NCI-H146 treated with DMSO at 0.1 percent for 48 hours (cell line): Measurements from ENCODE around the gene HBD.
"Not testable (repeated sequence)": the region's sequence is repeated elsewhere in the genome, so short reads cannot be mapped to it uniquely, and the experiment has no call there.

Experiments
- DNase-seq: peaks from one replicate; lab custom pipeline; 2025; ENCODE audit not compliant: unreplicated experiment; lab: John Stamatoyannopoulos, UW

The HBD gene

DNA sequence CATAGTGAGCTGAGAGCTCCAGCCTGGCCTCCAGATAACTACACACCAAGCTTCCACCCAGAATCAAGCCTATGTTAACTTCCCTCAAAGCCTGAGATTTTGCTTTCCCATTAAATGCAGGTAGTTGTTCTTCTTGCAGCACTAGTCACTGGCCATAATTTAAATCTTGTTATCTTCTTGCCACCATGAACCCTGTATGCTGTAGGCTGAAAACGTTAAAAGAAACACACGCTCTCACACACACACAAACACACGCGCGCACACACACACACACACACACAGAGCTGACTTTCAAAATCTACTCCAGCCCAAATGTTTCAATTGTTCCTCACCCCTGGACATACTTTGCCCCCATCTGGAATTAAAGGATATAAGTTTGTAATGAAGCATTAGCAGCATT is 19.2 kb upstream of the HBD start:
- not testable (repeated sequence) for DNase-seq

DNA sequence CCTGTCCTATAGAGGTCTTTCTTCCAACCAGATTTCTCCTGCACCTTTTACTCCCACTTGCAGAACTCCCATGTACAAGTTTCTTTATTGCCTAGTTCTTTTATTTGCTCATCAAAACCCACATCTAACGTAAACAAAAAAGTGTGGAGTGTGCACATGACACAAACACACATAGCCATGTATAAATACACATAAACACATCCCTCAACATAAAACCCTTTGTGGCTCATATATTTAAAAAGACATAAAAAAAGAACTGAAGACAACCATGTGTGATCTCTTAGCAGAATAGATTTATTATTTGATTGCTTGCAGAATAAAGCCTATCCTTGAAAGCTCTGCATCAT is 18.6 kb upstream of the HBD start:
- DNase-seq = no peak

DNA sequence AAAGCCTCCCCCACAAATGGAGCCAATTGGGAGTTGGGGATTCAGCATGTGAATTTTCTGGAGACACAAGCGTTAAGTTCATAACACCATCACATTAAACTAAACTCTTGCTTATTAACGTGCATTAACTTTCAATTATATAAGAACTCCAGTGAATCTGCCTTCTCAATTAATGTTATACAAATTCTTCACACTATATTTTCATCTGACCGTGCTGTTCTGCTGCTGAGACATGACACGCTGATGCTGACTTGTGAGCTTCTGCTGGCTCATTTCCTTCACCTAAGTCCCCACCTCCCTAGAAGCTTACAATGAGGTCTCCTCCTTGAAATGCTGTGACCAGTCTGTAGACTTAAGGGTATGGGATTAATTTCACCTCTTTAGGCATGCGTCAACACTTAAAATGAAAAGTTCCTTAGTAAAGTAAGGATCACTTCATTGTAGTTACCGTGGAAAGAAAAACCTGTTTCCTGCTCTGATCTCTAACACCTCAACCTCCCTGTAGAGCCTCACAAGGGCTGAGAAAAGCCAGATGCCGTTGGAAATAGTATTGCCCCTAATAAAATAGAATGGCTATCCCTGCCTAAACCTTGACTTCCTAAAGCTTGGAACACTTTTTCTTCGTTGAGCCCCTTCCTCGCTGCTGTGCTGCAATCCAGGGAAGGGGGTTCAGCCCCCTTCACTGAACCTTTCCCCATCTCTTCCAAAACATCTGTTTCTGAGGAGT is 18.1 kb upstream of the HBD start:
- DNase-seq = no peak

DNA sequence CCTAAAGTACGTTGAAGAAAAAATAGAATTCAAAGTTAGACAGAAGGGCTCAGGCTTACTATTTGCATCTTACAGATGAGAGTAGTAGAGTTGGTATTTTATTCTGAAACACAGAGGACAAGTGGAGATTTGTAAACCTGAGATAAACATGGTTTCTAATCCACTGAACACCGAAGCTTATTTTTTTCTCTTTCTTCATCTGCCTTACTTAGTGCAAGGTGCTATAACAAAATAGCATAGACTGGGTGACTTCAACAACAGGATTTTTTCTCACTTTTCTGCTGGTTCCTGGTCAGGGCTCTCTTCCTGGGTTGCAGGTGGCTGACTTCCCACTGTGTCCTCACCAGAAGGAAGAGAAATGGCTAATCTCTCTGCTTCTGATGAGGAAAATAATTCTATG is 17.5 kb upstream of the HBD start:
- no peak for DNase-seq

DNA sequence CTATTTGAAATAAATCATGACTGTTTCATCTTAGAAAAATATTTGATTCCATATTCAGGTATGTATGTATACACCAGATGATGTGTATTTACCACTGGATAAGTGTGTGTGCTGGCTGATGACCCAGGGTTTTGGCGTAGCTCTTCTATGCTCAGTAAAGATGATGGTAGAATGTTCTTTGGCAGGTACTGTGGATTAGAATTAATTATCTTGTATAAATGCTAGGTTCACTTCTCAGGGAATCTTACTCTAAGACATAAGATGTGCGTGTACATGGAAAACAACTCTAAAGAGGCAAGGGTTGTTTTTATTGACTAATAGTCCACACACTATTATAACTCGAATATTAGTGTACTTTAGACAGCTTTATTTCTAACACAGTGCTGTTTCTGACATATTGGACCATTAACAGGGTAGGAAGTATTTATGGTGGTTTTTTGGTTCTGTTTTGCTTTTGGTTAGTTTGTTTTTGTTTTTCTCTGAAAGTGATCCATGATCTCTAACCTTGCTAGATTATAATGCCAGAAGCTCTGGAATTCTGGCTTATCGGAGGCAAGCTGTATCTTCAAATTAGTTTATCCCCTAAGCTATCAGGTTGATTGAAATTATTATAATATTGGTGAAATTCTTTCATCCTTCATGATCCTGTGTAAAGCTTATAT is 16.4 kb upstream of the HBD start:
- no peak for DNase-seq

DNA sequence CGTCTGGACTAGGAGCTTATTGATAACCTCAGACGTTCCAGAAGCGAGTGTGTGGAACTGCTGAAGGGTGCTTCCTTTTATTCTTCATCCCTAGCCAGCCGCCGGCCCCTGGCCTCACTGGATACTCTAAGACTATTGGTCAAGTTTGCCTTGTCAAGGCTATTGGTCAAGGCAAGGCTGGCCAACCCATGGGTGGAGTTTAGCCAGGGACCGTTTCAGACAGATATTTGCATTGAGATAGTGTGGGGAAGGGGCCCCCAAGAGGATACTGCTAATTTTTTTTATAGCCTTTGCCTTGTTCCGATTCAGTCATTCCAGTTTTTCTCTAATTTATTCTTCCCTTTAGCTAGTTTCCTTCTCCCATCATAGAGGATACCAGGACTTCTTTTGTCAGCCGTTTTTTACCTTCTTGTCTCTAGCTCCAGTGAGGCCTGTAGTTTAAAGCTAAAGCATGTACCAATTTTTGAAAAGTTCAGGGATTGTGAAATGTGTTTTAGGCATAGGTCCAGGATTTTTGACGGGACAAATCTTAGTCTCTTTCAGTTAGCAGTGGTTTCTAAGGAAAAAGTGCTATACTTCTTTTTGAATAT is 15.6 kb upstream of the HBD start, which contains the start of gene HBG1:
Gene HBG1 (minus strand): TSS at position 51 of the 590 bp plus-strand sequence. CDS start 53 bp downstream, outside the sequence.
- DNase-seq = not testable (repeated sequence)

DNA sequence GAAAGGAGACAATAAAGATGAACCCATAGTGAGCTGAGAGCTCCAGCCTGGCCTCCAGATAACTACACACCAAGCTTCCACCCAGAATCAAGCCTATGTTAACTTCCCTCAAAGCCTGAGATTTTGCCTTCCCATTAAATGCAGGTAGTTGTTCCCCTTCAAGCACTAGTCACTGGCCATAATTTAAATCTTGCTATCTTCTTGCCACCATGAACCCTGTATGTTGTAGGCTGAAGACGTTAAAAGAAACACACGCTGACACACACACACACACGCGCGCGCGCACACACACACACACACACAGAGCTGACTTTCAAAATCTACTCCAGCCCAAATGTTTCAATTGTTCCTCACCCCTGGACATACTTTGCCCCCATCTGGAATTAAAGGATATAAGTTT is 14.2 kb upstream of the HBD start:
- DNase-seq = not testable (repeated sequence)

DNA sequence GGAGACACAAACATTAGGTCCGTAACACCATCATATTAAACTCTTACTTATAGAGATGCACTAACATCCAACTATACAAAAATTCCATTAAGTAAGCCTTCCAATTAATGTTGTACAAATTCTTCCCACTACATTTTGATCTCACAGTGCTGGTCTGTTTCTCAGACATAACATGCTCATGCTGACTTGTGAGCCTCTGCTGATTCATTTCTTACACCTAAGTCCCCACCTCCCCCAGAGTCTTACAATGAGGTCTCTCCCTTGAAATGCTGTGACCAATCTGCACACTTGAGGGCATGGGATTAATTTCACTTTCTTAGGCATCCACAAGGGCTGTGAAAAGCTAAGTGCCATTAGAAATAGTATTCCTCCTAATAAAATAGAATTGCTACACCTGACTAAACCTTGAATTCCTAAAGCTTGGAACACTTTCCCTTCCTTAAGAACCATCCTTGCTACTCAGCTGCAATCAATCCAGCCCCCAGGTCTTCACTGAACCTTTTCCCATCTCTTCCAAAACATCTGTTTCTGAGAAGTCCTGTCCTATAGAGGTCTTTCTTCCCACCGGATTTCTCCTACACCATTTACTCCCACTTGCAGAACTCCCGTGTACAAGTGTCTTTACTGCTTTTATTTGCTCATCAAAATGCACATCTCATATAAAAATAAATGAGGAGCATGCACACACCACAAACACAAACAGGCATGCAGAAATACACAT is 13.3 kb upstream of the HBD start:
- no peak for DNase-seq

DNA sequence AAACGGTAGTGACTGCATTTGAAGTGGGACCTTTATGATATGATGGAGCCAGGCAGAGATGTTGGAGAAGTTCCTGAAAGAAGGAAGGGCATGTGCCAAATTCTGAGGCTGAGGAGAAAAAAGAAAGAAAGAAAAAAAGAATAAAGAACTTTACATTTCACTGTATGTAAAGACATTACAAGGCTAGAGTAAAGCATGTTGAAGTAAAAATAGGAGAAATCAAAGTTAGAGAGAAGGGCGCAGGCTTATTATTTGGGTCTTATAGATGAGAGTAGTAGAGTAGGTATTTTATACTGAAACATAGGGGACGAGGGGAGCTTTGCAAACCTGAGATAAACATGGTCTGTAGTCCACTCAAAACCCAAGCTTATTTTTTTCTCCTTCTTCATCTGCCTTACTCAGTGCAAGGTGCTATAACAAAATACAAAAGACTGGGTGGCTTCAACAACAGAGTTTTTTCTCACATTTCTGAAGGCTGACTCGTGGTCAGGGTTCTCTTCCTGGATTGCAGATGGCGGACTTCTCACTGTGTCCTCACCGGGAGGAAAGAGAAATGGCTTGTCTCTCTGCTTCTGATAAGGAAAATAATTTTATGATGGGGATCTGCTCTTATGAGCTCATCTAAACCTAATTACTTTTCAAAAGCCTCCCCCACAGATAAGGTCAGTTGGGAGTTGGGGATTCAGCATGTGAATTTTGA is 12.6 kb upstream of the HBD start:
- no peak for DNase-seq

DNA sequence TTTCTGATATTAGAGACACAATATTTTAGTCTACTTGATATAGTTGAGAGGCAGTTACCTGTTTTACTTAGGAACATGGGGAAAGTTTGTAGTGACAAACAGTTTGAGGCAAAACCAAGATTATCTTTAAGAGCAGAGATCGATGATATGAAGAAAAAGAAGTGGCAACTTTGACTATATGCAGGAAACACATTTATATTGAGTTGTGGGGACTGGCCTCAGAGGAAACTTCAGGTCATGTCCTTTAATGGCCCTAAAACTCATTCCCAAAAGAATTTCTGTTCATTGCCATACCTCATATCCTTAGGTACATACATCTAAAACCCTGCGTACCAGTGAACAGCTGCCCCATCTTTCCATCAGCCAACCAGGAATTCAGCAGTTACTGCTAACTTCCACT is 10.9 kb upstream of the HBD start:
- DNase-seq = no peak

DNA sequence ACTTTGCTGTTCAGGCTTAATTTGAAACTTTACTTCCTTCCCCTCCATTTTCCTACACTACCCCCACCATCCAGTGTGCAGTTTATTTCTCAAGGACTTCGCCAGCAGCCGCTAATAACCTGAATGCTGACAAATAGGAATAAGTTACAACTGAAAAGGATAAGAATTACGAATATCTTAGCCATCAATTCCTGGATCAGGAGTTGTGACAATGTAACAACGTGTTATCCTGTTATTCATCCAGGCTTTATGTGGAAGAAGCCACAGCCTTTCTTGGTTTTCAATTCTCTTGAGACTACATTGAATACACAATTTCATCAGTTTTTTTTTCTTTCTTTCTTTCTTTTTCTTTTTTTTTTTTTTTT is 9.5 kb upstream of the HBD start:
- DNase-seq = no peak

DNA sequence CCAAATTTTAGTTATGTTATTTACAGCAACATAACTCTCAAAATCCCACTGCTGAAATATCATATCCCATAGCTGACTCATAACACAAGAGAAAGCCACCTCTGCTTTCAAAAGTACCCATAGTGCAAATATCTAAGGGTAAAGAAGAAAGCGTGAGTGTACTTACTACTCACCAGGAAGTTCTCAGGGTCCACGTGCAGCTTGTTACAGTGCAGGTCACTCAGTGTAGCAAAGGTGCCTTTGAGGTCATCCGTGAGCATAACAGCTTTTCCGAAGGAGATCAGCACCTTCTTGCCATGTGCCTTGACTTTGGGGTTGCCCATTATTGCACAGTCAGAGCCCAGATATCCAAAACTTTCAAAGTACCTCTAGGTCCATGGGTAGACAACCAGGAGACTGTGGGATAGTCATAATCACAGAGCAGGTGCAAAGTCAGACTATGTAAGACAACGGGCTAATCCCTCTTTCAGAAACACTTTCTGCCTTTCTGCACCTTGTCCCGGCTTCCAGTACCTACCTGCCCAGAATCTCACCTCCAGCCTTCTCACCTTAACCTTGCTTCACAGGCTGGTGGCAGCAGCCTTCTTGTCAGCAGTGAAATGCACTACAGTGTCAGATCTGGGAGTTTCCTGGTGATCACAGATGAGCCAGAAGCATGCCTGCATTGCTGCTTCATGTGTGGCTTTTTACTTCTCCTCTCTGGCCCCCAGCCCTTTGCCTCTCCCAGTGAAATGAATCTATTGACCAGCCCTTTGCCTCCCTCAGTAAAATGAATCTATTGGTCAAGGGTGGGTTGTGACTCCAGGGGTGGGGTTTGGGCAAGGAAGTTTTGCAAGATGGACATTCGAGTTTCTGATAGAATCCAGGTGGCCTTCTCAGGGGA is 8.9 kb upstream of the HBD start:
- no peak for DNase-seq

DNA sequence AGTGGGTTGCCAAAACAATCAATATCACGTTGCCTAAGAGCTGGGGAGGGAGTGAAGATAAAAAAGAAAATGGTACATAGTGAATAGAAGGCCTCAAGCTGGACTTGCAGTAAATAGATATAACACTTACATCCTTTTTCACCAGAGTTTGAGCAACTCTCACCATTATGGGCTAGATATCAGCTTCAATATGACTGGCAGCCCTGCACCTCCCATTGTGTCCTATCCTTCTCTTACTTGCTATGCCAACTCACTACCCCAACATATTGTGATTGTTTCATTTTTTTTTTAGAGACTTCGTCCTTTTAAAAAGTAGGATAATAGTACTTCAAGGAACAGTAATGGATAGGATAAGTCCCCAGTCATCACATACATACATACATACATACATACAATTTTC is 7.9 kb upstream of the HBD start:
- DNase-seq = no peak

DNA sequence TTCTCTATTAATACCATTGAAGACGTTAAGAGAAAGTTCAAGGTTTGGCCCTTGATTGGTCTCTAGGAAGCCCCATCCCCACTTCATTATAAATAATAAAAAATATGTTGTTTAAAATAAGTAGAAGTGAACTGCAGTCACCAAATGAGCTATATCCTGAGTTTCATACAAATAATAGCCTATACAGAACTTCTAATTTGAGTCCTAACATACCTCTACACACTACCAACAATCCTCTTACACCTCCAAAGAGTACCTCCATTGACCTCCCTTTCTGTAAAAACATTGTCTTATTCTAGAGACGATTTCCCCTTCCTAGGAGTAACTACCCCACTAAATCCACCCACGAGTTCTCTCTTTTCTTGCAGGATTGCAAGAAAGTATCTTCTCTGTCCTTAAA is 7.2 kb upstream of the HBD start:
- DNase-seq = no peak

DNA sequence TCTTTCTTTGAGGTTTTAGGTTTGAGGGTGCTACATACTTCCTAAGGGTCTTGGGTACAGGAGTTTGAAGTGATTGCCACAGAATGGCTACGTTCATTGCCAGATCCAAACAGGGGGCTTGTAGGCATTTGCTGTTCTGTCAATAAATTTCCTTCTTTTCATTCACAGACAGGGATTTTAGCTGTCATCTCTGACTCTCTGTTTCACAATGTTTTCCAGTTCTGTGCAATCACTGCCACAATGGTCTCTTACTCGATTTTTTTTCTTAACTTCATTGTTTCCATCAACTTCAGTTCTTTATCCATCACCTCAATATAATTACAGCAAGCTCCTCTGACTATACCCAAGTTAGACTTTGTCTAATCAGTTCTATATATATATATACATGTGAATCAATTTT is 6.2 kb upstream of the HBD start:
- DNase-seq = no peak

DNA sequence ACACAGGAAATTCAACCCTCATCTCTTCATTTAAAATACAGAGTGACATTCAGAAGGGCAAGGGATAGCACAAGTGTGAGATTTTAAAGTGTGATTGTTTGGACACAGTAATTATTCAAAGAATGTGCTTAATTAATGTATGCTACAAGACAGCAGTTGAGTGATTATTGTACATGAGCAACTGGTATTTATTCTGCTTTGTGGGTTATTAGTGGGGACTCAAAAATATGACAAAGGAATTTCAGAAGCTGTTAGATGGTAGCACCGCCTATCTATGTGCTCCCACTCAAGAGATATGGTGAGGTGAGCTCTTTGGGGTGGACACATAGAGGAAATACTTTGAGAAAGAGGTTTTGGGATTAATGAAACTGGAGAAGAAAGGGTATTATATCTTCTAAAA is 5.8 kb upstream of the HBD start:
- DNase-seq = no peak

DNA sequence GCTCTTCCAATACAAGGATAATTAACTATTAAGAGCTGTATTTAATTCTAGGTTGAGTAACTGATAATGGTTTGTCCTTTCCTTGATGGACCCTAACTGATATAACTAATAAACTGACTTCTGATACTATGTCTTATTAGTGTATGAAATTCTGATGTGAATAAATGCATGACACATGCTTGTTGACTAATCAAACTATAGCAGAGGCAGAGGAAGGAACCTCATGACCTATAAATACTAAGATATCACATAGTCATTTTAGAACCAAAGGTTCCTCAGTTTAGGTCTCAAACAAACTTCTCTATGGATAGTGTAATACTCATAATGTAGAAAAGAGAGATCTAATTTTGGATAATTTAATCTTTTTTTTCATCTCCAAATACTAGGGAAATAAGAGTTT is 4.8 kb upstream of the HBD start:
- no peak for DNase-seq

DNA sequence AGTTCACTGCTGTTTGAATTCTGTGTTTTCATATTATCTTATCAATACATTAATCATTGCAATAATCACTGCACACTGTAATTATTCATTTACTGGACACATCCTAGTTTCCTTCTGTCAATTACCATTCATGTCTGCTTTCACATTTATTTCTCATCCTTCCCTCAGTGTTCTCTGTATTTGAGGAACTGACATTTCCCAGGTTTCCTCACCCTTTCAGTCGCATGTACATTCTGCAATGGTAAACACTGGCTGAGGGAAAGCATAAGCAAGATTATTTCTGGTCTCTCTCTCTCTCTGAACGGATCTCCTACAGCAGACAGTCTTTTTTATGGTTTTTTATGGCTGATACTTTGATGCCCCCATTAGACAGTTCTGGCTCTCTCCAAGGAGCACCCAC is 4.2 kb upstream of the HBD start:
- DNase-seq = no peak

DNA sequence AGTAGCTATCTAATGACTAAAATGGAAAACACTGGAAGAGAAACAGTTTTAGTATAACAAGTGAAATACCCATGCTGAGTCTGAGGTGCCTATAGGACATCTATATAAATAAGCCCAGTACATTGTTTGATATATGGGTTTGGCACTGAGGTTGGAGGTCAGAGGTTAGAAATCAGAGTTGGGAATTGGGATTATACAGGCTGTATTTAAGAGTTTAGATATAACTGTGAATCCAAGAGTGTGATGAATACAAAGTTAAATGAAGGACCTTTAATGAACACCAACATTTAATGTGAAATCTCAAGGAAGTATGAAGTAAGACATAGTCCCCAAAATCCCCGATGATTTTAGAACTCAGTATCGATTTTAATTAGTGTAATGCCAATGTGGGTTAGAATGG is 3.1 kb upstream of the HBD start:
- DNase-seq = no peak

DNA sequence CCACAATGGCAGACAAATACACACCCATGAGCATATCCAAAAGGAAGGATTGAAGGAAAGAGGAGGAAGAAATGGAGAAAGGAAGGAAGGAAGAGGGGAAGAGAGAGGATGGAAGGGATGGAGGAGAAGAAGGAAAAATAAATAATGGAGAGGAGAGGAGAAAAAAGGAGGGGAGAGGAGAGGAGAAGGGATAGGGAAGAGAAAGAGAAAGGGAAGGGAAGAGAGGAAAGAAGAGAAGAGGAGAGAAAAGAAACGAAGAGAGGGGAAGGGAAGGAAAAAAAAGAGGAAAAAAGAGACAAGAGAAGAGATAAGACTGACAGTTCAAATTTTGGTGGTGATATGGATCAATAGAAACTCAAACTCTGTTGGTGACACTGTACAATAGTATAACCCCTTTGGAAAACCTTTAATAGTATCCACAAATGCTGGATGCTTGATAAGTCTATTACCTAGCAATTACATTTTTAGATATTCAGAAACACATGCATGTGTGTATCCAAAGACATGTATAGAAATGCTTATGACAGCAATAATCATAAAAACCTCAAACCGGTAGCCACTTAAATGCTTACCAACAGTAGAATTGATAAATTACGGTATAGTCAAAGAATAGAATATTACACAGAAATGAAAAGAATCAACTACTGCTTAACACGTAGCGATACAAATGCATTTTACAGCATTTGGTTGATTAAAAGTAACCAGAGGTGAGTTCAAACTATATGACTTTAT is 1.2 kb upstream of the HBD start:
- no peak for DNase-seq
